ENCODE data around the gene MTHFD2.

GRCh38 chr2:74219846-74220486, 21.6 kb downstream of the MTHFD2 start:
- TF ChIP-seq CTCF (IDR thresholded peaks at IDR 0.05) (no peak), POLR2A (IDR thresholded peaks at IDR 0.05) (no peak)

Data from Peyer's patch (tissue), 4 donors.